Right atrium auricular region (tissue), 2 donors: ENCODE measurements around the gene WWC2. TPM values are rescaled to one million over a fixed set of nuclear protein-coding genes. Genes with fewer than 3 reads are reported as not detected.

ENCODE experiments used
- DNase-seq: peaks from one replicate; pipeline ENCODE4 v3.0.0-alpha.2; 2019; ENCODE audit warnings: low spot score
- H3K27ac ChIP-seq, 2 donors: fragments of 200-600 bp; sonication (generic); 1 replicate in 1 of 2; 2 replicates in 1 of 2; pipeline ENCODE4 v1.5.1; 2016 to 2019
- H3K27me3 ChIP-seq, 2 donors: fragments of 200-600 bp; sonication (generic); one replicate each; pipeline versions ENCODE4 v1.5.1 to v1.6.0; 2017 to 2019
- H3K36me3 ChIP-seq: fragments of 200-600 bp; sonication (generic); one replicate; pipeline ENCODE4 v1.5.1; 2016
- H3K4me1 ChIP-seq, 2 donors: fragments of 200-600 bp; sonication (generic); one replicate each; pipeline versions ENCODE4 v1.5.1 to v1.6.0; 2017 to 2019
- H3K4me3 ChIP-seq, 2 donors: fragments of 200-600 bp; sonication (generic); 1 replicate in 1 of 2; 2 replicates in 1 of 2; pipeline ENCODE4 v1.5.1; 2017 to 2019; ENCODE audit warnings: mild to moderate bottlenecking in 1 of 2, moderate library complexity in 1 of 2
- H3K9me3 ChIP-seq, 2 donors: fragments of 200-600 bp; sonication (generic); one replicate each; pipeline ENCODE4 v1.5.1; 2019
- total RNA-seq, 2 donors: library from RNA; depleted of rRNA; stranded (reverse); fragments of >200 nt; gene quantifications; one replicate each; pipeline ENCODE4 v1.1.0, GENCODE V29; 2016
- TF ChIP-seq, protein P1 (sequence below), 2 donors: fragments of 200-600 bp; sonication (generic); IDR thresholded peaks; one replicate each; pipeline ENCODE4 v1.5.1; 2019; ENCODE audit warnings: antibody characterized with exemption in 2 of 2

The WWC2 gene
- total RNA-seq, 2 donors from 2014 or later: 22.4 to 22.7 TPM

DNA sequence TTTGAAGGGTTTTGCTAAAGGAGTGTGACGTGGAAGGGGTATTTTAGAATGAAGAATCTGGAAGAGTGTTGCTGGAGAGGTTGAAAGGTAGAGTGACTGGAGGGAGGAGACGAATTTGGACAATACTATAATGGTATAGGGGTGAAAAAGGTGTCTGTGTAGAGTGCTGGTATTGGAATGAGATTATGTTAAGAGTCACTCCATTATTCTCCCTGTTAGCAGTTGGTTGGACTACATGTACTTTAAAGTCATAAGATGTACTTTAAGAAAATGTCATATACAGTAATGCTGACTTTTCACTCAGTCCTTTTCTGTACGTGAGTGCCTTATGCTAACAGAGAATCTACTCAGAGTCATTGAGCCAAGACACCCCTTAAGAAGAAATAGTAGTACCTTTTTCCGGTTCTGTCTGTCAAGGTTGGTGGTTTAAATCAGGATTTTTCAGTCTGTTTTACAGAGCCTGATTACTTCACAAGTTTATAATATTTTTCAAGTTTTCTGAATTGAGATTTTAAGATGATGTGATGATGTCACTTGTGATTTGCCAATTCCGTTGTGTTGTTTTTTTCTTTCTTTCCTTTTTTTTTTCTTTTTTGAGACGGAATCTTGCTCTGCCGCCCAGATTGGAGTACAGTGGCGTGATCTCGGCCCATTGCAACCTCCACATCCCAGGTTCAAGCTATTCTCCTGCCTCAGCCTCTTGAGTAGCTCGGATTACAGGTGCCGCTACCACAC is 56.6 kb downstream of the WWC2 start:
- Histone ChIP-seq H3K4me1 (peaks cover 0 to 16% of the 10 kb centered on the region in 2 donors), H3K27me3 (no peaks in the 10 kb centered on the region), H3K27ac (peak overlapping the region in 1 of 2 donors; percentile 49), H3K9me3 (no peaks in the 10 kb centered on the region), H3K4me3 (no peak overlapping the region), H3K36me3 (no peaks in the 10 kb centered on the region)
- no peak for DNase-seq
- TF ChIP-seq, protein P1, sequence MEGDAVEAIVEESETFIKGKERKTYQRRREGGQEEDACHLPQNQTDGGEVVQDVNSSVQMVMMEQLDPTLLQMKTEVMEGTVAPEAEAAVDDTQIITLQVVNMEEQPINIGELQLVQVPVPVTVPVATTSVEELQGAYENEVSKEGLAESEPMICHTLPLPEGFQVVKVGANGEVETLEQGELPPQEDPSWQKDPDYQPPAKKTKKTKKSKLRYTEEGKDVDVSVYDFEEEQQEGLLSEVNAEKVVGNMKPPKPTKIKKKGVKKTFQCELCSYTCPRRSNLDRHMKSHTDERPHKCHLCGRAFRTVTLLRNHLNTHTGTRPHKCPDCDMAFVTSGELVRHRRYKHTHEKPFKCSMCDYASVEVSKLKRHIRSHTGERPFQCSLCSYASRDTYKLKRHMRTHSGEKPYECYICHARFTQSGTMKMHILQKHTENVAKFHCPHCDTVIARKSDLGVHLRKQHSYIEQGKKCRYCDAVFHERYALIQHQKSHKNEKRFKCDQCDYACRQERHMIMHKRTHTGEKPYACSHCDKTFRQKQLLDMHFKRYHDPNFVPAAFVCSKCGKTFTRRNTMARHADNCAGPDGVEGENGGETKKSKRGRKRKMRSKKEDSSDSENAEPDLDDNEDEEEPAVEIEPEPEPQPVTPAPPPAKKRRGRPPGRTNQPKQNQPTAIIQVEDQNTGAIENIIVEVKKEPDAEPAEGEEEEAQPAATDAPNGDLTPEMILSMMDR (IDR thresholded peaks at IDR 0.05): no peak

DNA sequence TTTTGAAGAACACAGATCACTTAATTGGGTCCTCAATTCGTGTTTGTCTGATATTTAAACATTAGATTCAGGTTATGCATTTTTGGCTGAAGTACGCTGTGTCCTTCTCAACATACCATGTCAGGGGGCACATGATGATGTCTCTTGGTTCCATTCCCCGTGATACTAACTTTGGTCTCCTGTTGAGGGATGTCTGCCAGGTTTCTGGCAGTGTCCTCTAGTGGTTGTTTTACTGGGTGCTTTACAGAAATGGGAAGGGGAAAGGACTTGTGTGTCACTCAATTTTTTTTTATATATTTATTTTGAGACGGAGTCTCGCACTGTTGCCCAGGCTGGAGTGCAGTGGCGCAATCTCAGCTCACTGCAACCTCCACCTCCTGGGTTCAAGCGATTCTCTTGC is 58.2 kb downstream of the WWC2 start:
- no peak for DNase-seq
- H3K4me3 ChIP-seq: no peak overlapping the region
- H3K9me3 ChIP-seq: no peaks in the 10 kb centered on the region
- TF ChIP-seq, protein P1 (IDR thresholded peaks at IDR 0.05): peak in 1 of 2 donors; percentile 42
- H3K27ac ChIP-seq: no peak overlapping the region
- H3K36me3 ChIP-seq: no peaks in the 10 kb centered on the region
- no peaks in the 10 kb centered on the region for H3K27me3 ChIP-seq
- H3K4me1 ChIP-seq: peaks cover 0 to 16% of the 10 kb centered on the region in 2 donors

DNA sequence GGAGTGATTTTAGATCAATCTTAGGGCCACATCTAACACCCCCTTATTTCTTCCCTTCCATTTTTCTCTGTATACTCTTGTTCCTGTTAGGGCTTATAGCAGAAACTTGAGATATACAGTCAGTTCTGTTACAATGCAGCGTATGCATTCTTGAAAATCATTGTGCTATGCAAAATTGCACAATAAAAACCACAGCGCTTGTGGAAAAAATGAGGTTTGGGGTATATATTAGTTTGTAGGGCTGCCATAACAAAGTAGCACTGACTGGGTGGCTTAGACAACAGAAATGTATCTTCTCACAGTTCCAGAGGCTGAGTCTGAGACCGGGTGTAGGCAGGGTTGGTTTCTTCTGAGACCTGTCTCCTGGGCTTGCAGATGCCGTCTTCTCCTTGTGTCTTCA is 59.0 kb downstream of the WWC2 start:
- H3K9me3 ChIP-seq: no peaks in the 10 kb centered on the region
- TF ChIP-seq, protein P1 (IDR thresholded peaks at IDR 0.05): no peak
- H3K4me3 ChIP-seq: no peak overlapping the region
- H3K27me3 ChIP-seq: no peaks in the 10 kb centered on the region
- no peak for DNase-seq
- no peaks in the 10 kb centered on the region for H3K36me3 ChIP-seq
- H3K4me1 ChIP-seq: peaks cover 0 to 19% of the 10 kb centered on the region in 2 donors
- H3K27ac ChIP-seq: no peak overlapping the region

DNA sequence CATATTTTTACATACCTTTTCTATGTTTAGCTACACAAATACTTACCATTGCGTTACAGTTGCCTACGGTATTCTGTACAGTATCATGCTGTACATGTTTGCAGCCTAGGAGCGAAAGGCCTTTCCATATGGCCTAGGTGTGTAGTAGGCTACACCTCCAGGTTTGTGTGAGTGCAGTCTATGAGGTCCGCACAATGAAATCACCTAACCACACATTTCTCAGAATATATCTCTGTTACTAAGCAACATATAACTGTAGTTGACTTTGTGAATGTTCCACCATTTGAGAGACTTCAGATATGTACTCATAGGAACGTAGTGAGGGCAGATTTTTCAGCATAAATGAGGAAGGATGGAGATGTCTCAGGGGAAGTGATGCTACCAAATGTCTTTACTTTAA is 62.6 kb downstream of the WWC2 start:
- Histone ChIP-seq H3K36me3 (no peaks in the 10 kb centered on the region), H3K27ac (no peak overlapping the region), H3K4me3 (no peak overlapping the region), H3K9me3 (no peaks in the 10 kb centered on the region), H3K27me3 (no peaks in the 10 kb centered on the region), H3K4me1 (peaks cover 0 to 29% of the 10 kb centered on the region in 2 donors)
- no peak for DNase-seq
- TF ChIP-seq, protein P1 (IDR thresholded peaks at IDR 0.05): no peak

DNA sequence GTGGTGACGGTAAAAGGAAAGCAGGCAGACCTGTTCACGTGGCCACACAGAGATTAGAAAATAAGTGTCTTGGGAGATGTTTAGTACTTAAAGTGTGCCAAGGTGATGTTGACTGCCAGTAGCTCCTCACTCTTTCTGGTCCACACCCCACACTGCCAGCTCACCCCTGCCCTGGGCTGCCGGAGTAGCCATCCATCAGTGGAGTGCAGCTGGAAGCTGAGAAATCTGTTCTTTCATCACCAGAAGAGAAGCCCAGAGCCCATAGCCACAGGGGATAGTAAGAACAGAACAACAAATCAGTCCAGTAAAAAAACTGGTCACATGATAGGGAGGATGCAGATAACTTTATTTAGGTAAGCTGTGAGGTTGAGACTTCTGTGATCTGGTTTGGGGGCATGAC is 64.1 kb downstream of the WWC2 start:
- H3K4me3 ChIP-seq: no peak overlapping the region
- peaks cover 0 to 30% of the 10 kb centered on the region in 2 donors for H3K4me1 ChIP-seq
- TF ChIP-seq, protein P1 (IDR thresholded peaks at IDR 0.05): no peak
- no peak overlapping the region for H3K27ac ChIP-seq
- no peak for DNase-seq
- H3K36me3 ChIP-seq: no peaks in the 10 kb centered on the region
- no peaks in the 10 kb centered on the region for H3K27me3 ChIP-seq
- H3K9me3 ChIP-seq: no peaks in the 10 kb centered on the region

DNA sequence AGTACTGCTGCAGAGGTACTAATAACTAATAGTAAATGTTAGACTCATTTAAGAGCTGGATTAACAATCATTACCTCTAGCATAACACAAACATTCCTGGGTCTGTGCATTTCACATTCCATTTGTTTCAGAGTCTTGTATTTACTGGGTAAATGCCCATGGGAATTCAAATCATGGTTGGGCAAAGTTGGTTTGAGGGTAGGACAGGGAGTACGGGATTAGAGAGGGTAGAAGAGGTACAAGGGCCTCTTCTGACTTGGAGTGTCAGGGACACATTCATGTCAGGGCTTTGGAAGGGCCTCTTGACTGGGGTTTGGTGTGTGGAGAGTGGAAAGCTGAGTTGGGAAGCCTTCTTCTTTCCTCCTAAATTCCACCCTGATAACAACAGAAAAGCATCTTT is 65.9 kb downstream of the WWC2 start:
- Histone ChIP-seq H3K27me3 (no peaks in the 10 kb centered on the region), H3K27ac (peak overlapping the region; percentile 26 to 64), H3K36me3 (no peaks in the 10 kb centered on the region), H3K4me1 (peaks cover 0 to 30% of the 10 kb centered on the region in 2 donors), H3K9me3 (no peaks in the 10 kb centered on the region), H3K4me3 (no peak overlapping the region)
- DNase-seq: no peak
- TF ChIP-seq, protein P1 (IDR thresholded peaks at IDR 0.05): no peak
